Suprapubic skin (tissue), 3 donors: ENCODE results near the gene TPD52L1.

ENCODE experiments used
- POLR2A ChIP-seq, 2 donors: fragments of 450-650 bp; IDR thresholded peaks; one replicate each; pipeline ENCODE4 v1.6.1; 2017; ENCODE audit warnings: antibody characterized with exemption in 2 of 2, mild to moderate bottlenecking in 2 of 2, moderate library complexity in 2 of 2
- TF ChIP-seq, protein P1 (sequence below), 2 donors: fragments of 200-600 bp in 1 of 2; fragments of 450-650 bp in 1 of 2; sonication (generic) in 1 of 2; IDR thresholded peaks; one replicate each; pipeline ENCODE4 v1.5.1; 2016 to 2019; ENCODE audit warnings: antibody characterized with exemption in 2 of 2, mild to moderate bottlenecking in 1 of 2, moderate library complexity in 1 of 2

GRCh38 chr6:125273965-125274364 is 120.4 kb downstream of the TPD52L1 start:
- TF ChIP-seq, protein P1, sequence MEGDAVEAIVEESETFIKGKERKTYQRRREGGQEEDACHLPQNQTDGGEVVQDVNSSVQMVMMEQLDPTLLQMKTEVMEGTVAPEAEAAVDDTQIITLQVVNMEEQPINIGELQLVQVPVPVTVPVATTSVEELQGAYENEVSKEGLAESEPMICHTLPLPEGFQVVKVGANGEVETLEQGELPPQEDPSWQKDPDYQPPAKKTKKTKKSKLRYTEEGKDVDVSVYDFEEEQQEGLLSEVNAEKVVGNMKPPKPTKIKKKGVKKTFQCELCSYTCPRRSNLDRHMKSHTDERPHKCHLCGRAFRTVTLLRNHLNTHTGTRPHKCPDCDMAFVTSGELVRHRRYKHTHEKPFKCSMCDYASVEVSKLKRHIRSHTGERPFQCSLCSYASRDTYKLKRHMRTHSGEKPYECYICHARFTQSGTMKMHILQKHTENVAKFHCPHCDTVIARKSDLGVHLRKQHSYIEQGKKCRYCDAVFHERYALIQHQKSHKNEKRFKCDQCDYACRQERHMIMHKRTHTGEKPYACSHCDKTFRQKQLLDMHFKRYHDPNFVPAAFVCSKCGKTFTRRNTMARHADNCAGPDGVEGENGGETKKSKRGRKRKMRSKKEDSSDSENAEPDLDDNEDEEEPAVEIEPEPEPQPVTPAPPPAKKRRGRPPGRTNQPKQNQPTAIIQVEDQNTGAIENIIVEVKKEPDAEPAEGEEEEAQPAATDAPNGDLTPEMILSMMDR (IDR thresholded peaks at IDR 0.05), result no peak
- no peak for TF ChIP-seq POLR2A (IDR thresholded peaks at IDR 0.05)
